IMR-90 (cell line): Measurements from ENCODE around the gene PXMP2. TPM values are rescaled to one million over a fixed set of nuclear protein-coding genes. Genes with fewer than 3 reads are reported as not detected.

Source experiments
- ATAC-seq: fragments of 200-7000 bp; cut with Tn5 transposase; 2 replicates; pipeline ENCODE4 v1.9.1; 2020; ENCODE audit warnings: low read depth, mild to moderate bottlenecking, moderate library complexity
- BruUV-seq: library from RNA; stranded (reverse); fragments of 400-500 nt; replicated peaks from 2 replicates; lab custom pipeline; 2021; lab: Mats Ljungman, UMichigan
- CTCF ChIA-PET: fragments of 300-600 bp; formaldehyde crosslinking; extraction: SDS; loops from one replicate; lab custom pipeline; 2021; ENCODE audit warnings: antibody characterized with exemption; lab: Yijun Ruan, JAX
- POLR2A ChIA-PET: fragments of 300-600 bp; sonication (Branson Sonifier 250); formaldehyde crosslinking; loops from one replicate; lab custom pipeline; 2022; ENCODE audit warnings: antibody characterized with exemption; ENCODE audit not compliant: unreplicated experiment; lab: Charles Lee
- DNase-seq: peaks from one replicate; pipeline ENCODE4 v3.0.0; 2013
- H2AFZ ChIP-seq: replicated peaks from 2 replicates; pipeline ENCODE3; 2013; ENCODE audit warnings: low read length, mild to moderate bottlenecking; ENCODE audit not compliant: poor library complexity
- H2AK5ac ChIP-seq: 2 replicates; pipeline ENCODE4 v1.6.1; 2013; ENCODE audit warnings: low read depth, low read length, inconsistent platforms
- H2AK9ac ChIP-seq: replicated peaks from 2 replicates; pipeline ENCODE3; 2013; ENCODE audit warnings: mild to moderate bottlenecking, low read depth, low read length, moderate library complexity; ENCODE audit not compliant: poor library complexity
- H2BK120ac ChIP-seq: 2 replicates; pipeline ENCODE4 v1.6.1; 2013; ENCODE audit warnings: low read depth, low read length, inconsistent platforms
- H2BK15ac ChIP-seq: 3 replicates; pipeline ENCODE4 v1.6.1; 2013; ENCODE audit warnings: low read depth, low read length, inconsistent platforms
- H2BK20ac ChIP-seq: 2 replicates; pipeline ENCODE4 v1.6.1; 2013; ENCODE audit warnings: low read depth, mild to moderate bottlenecking, inconsistent platforms, low read length, moderate library complexity
- H2BK5ac ChIP-seq: 2 replicates; pipeline ENCODE4 v1.6.1; 2013; ENCODE audit warnings: mild to moderate bottlenecking, low read depth, low read length, inconsistent platforms; ENCODE audit not compliant: poor library complexity, severe bottlenecking
- H3K14ac ChIP-seq: replicated peaks from 2 replicates; pipeline ENCODE4 v1.6.1; 2013; ENCODE audit warnings: low read depth, low read length, inconsistent platforms
- H3K18ac ChIP-seq: 2 replicates; pipeline ENCODE4 v1.6.1; 2013; ENCODE audit warnings: low read depth, low read length, control low read depth
- H3K23ac ChIP-seq: 2 replicates; pipeline ENCODE4 v1.6.1; 2013; ENCODE audit warnings: low read depth, low read length, inconsistent platforms
- H3K27ac ChIP-seq: 2 replicates; pipeline ENCODE4 v1.5.1; 2013; ENCODE audit warnings: mild to moderate bottlenecking, control low read depth, low read length; ENCODE audit not compliant: insufficient read depth
- H3K27me3 ChIP-seq: 2 replicates; pipeline ENCODE4 v1.6.1; 2013; ENCODE audit warnings: low read length; ENCODE audit not compliant: control insufficient read depth, insufficient read depth
- H3K36me3 ChIP-seq: 2 replicates; pipeline ENCODE4 v1.6.1; 2013; ENCODE audit warnings: low read length, mixed read lengths; ENCODE audit not compliant: control insufficient read depth, insufficient read depth
- H3K4ac ChIP-seq: 2 replicates; pipeline ENCODE4 v1.6.1; 2013; ENCODE audit warnings: low read depth, low read length, inconsistent platforms
- H3K4me1 ChIP-seq: 2 replicates; pipeline ENCODE4 v1.6.1; 2013; ENCODE audit warnings: low read length, mixed read lengths; ENCODE audit not compliant: control insufficient read depth, insufficient read depth
- H3K4me2 ChIP-seq: 2 replicates; pipeline ENCODE4 v1.6.1; 2013; ENCODE audit warnings: low read depth, mild to moderate bottlenecking, control low read depth, low read length, moderate library complexity
- H3K4me3 ChIP-seq: 2 replicates; pipeline ENCODE4 v1.5.1; 2013; ENCODE audit warnings: low read depth, mild to moderate bottlenecking, control low read depth, low read length, moderate library complexity; ENCODE audit not compliant: insufficient read depth
- H3K56ac ChIP-seq: 2 replicates; pipeline ENCODE4 v1.6.1; 2013; ENCODE audit warnings: low read length, inconsistent platforms; ENCODE audit not compliant: insufficient read depth; ENCODE audit errors: extremely low read depth
- H3K79me1 ChIP-seq, 2 experiments: 2 replicates each; pipeline ENCODE4 v1.6.1; 2013; ENCODE audit warnings: low read length in 2 of 2, inconsistent platforms in 1 of 2, low read depth in 1 of 2
- H3K9ac ChIP-seq: 2 replicates; pipeline ENCODE4 v1.6.1; 2013; ENCODE audit warnings: low read depth, low read length, control low read depth
- H3K9me1 ChIP-seq: 2 replicates; pipeline ENCODE4 v1.6.1; 2013; ENCODE audit warnings: low read length, inconsistent platforms; ENCODE audit not compliant: insufficient read depth
- H3K9me3 ChIP-seq: 2 replicates; pipeline ENCODE4 v1.6.1; 2013; ENCODE audit warnings: low read length; ENCODE audit not compliant: control insufficient read depth, insufficient read depth
- H4K20me1 ChIP-seq: 2 replicates; pipeline ENCODE4 v1.6.1; 2013; ENCODE audit warnings: low read length, inconsistent platforms; ENCODE audit not compliant: insufficient read depth
- H4K5ac ChIP-seq: 2 replicates; pipeline ENCODE4 v1.6.1; 2013; ENCODE audit warnings: mild to moderate bottlenecking, low read depth, low read length, control low read depth
- H4K8ac ChIP-seq, 2 experiments: 2 replicates each; pipeline ENCODE4 v1.6.1; 2013; ENCODE audit warnings: low read depth in 2 of 2, low read length in 2 of 2, control low read depth in 1 of 2, inconsistent platforms in 1 of 2
- H4K91ac ChIP-seq: 2 replicates; pipeline ENCODE4 v1.6.1; 2013; ENCODE audit warnings: low read depth, low read length, inconsistent platforms; ENCODE audit not compliant: insufficient read depth
- BHLHE40 ChIP-seq: fragments of 150-350 bp; IDR thresholded peaks from 2 replicates; pipeline ENCODE4 v1.6.1; 2016; ENCODE audit warnings: mild to moderate bottlenecking, low read depth, low read length
- CEBPB ChIP-seq: IDR thresholded peaks from 2 replicates; pipeline ENCODE4 v1.6.1; 2012; ENCODE audit warnings: low read depth, low read length, improper control_type of control experiment
- CHD1 ChIP-seq: IDR thresholded peaks from 2 replicates; pipeline ENCODE4 v1.6.1; 2012; ENCODE audit warnings: low read depth, low read length, improper control_type of control experiment
- MAFK ChIP-seq: IDR thresholded peaks from 2 replicates; pipeline ENCODE4 v1.6.1; 2012; ENCODE audit warnings: low read depth, low read length, improper control_type of control experiment
- MAZ ChIP-seq: IDR thresholded peaks from 2 replicates; pipeline ENCODE4 v1.6.1; 2012; ENCODE audit warnings: low read depth, mild to moderate bottlenecking, low read length, improper control_type of control experiment, moderate library complexity, borderline replicate concordance
- MXI1 ChIP-seq: IDR thresholded peaks from 2 replicates; pipeline ENCODE4 v1.6.1; 2012; ENCODE audit warnings: low read depth, mild to moderate bottlenecking, low read length, moderate library complexity, borderline replicate concordance
- NFE2L2 ChIP-seq: fragments of 150-350 bp; IDR thresholded peaks from 2 replicates; pipeline ENCODE4 v1.6.1; 2016; ENCODE audit warnings: low read depth, mild to moderate bottlenecking, low read length
- POLR2A ChIP-seq: IDR thresholded peaks from 2 replicates; pipeline ENCODE4 v1.6.1; 2012; ENCODE audit warnings: mild to moderate bottlenecking, low read depth, low read length
- SMC3 ChIP-seq: fragments of 150-350 bp; IDR thresholded peaks from 2 replicates; pipeline ENCODE4 v1.6.1; 2016; ENCODE audit warnings: low read depth, mild to moderate bottlenecking, antibody characterized with exemption, low read length, moderate library complexity
- USF2 ChIP-seq: fragments of 150-350 bp; IDR thresholded peaks from 2 replicates; pipeline ENCODE4 v1.6.1; 2017; ENCODE audit warnings: mild to moderate bottlenecking, antibody characterized with exemption, low read length, low read depth
- WGBS, 2 experiments: methylation state at CpG; one replicate each; pipeline versions ENCODE4 v1.1.5 to v1.1.7; 2013; ENCODE audit warnings: missing lambda C conversion rate in 2 of 2; ENCODE audit not compliant: insufficient read length in 1 of 2; ENCODE audit errors: extremely low coverage in 2 of 2; 5-methylcytosine and 5-hydroxymethylcytosine counted together
- dilution Hi-C: fragments of 300-500 bp; cut with HindIII; formaldehyde crosslinking; loops from one replicate; pipeline ENCODE4 v1.14.3; 2018; ENCODE audit warnings: low sequenced_read_pairs; ENCODE audit not compliant: unreplicated experiment
- in situ Hi-C: fragments of 300-500 bp; cut with MboI; formaldehyde crosslinking; loops from 3 replicates; pipeline ENCODE4 v1.14.3; 2019; ENCODE audit warnings: low sequenced_read_pairs, inconsistent platforms, mixed read lengths
- intact Hi-C: fragments of 100-400 bp; cut with micrococcal nuclease; formaldehyde crosslinking; loops from 2 replicates; pipeline ENCODE4 v1.10.0; 2022
- polyA plus RNA-seq, 3 experiments: library from polyadenylated mRNA; depleted of rRNA; stranded (reverse); fragments of >200 nt; gene quantifications; 2 replicates each; pipeline ENCODE4 v1.2.3, GENCODE V29; 2012; ENCODE audit warnings: low replicate concordance in 1 of 3
- total RNA-seq: library from RNA; depleted of rRNA; stranded (reverse); fragments of >200 nt; gene quantifications from 2 replicates; pipeline ENCODE4 v1.2.3, GENCODE V29; 2012
- TF ChIP-seq, protein P1 (sequence below): conservative IDR thresholded peaks from 2 replicates; pipeline ENCODE4 v1.5.1; 2012; ENCODE audit warnings: mild to moderate bottlenecking, low read depth, low read length, improper control_type of control experiment
- TF ChIP-seq, protein P2 (sequence below): fragments of 150-350 bp; IDR thresholded peaks from 2 replicates; pipeline ENCODE4 v1.6.1; 2016; ENCODE audit warnings: low read depth, mild to moderate bottlenecking, low read length, moderate library complexity, borderline replicate concordance

PXMP2 gene
- total and polyA plus RNA-seq, 2 of the 4 experiments (the other 2 are of a cell fraction) = 10.9 to 20.1 TPM

- Histone ChIP-seq H3K18ac (no peak overlapping the region), H3K4me1 (no peaks in the 10 kb centered on the region), H3K9ac (no peak overlapping the region), H2AK5ac (no peak overlapping the region), H3K4me3 (no peak overlapping the region), H3K79me1 (peaks cover 6 to 19% of the 10 kb centered on the region in 2 experiments), H3K27ac (no peak overlapping the region), H3K23ac (no peak overlapping the region), H2BK5ac (no peak overlapping the region), H4K5ac (no peak overlapping the region), H3K9me1 (no peaks in the 10 kb centered on the region), H3K4ac (no peak overlapping the region), H3K56ac (no peak overlapping the region), H4K8ac (no peak overlapping the region), H2BK120ac (no peak overlapping the region), H2BK15ac (no peak overlapping the region), H4K20me1 (peaks cover 26% of the 10 kb centered on the region), H2BK20ac (no peak overlapping the region), H3K9me3 (no peaks in the 10 kb centered on the region), H3K4me2 (no peak overlapping the region), H3K27me3 (no peaks in the 10 kb centered on the region), H3K14ac (no peak overlapping the region), H2AFZ (no peak overlapping the region), H4K91ac (no peak overlapping the region), H2AK9ac (no peak overlapping the region), H3K36me3 (peaks cover 75% of the 10 kb centered on the region)
- 94% methylated on average over 8 of the region's 10 CpGs; no CpG with 5 or more reads in 1 of the 2 experiments for WGBS, 2 experiments
- CTCF ChIA-PET = interaction anchor here (0.6 kb wide), 1 partner anchor 10 kb away, joined by 5 read pairs; no protein-coding TSS in a partner anchor
- dilution Hi-C loops (no loop called here), intact Hi-C loops (no loop called here), in situ Hi-C loops (no loop called here)
- no TSS peak for BruUV-seq
- ATAC-seq (no peak), DNase-seq (no peak)
- TF ChIP-seq, protein P1, sequence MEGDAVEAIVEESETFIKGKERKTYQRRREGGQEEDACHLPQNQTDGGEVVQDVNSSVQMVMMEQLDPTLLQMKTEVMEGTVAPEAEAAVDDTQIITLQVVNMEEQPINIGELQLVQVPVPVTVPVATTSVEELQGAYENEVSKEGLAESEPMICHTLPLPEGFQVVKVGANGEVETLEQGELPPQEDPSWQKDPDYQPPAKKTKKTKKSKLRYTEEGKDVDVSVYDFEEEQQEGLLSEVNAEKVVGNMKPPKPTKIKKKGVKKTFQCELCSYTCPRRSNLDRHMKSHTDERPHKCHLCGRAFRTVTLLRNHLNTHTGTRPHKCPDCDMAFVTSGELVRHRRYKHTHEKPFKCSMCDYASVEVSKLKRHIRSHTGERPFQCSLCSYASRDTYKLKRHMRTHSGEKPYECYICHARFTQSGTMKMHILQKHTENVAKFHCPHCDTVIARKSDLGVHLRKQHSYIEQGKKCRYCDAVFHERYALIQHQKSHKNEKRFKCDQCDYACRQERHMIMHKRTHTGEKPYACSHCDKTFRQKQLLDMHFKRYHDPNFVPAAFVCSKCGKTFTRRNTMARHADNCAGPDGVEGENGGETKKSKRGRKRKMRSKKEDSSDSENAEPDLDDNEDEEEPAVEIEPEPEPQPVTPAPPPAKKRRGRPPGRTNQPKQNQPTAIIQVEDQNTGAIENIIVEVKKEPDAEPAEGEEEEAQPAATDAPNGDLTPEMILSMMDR = no peak
- TF ChIP-seq CHD1 = no peak
- no peak for TF ChIP-seq BHLHE40
- TF ChIP-seq, protein P2, sequence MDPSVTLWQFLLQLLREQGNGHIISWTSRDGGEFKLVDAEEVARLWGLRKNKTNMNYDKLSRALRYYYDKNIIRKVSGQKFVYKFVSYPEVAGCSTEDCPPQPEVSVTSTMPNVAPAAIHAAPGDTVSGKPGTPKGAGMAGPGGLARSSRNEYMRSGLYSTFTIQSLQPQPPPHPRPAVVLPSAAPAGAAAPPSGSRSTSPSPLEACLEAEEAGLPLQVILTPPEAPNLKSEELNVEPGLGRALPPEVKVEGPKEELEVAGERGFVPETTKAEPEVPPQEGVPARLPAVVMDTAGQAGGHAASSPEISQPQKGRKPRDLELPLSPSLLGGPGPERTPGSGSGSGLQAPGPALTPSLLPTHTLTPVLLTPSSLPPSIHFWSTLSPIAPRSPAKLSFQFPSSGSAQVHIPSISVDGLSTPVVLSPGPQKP = no peak
- TF ChIP-seq CEBPB = no peak
- TF ChIP-seq NFE2L2 = no peak
- no peak for TF ChIP-seq USF2
- no peak for TF ChIP-seq SMC3
- no peak for TF ChIP-seq MAZ
- no peak for TF ChIP-seq POLR2A
- no peak for TF ChIP-seq MXI1
- TF ChIP-seq MAFK = no peak
- POLR2A ChIA-PET = no interaction called here
Observed at GRCh38 chr12:132734206-132734605, 46.8 kb downstream of the PXMP2 start.
